Neuronal stem cell (in vitro differentiated cells): ENCODE results near the gene HS3ST6.

ENCODE experiments used
- DNase-seq: peaks from one replicate; pipeline ENCODE4 v3.0.0-alpha.2; 2013; ENCODE audit warnings: low spot score
- H2AFZ ChIP-seq: one replicate; pipeline ENCODE4 v1.6.1; 2013; ENCODE audit warnings: mild to moderate bottlenecking, low read length, inconsistent platforms
- H2AK5ac ChIP-seq: 2 replicates; pipeline ENCODE4 v1.6.1; 2013; ENCODE audit warnings: low read depth, mild to moderate bottlenecking, inconsistent platforms, low read length, moderate library complexity, mixed read lengths
- H2BK120ac ChIP-seq: 2 replicates; pipeline ENCODE4 v1.6.1; 2013; ENCODE audit warnings: low read depth, mild to moderate bottlenecking, inconsistent platforms, low read length, moderate library complexity, mixed read lengths
- H2BK12ac ChIP-seq: one replicate; pipeline ENCODE4 v1.6.1; 2013; ENCODE audit warnings: low read length, inconsistent platforms
- H2BK15ac ChIP-seq: 2 replicates; pipeline ENCODE4 v1.6.1; 2013; ENCODE audit warnings: mild to moderate bottlenecking, low read length, inconsistent platforms, mixed read lengths
- H2BK5ac ChIP-seq: one replicate; pipeline ENCODE4 v1.6.1; 2013; ENCODE audit warnings: inconsistent platforms, mild to moderate bottlenecking, low read length, moderate library complexity
- H3K14ac ChIP-seq: one replicate; pipeline ENCODE4 v1.6.1; 2013; ENCODE audit warnings: low read length, inconsistent platforms
- H3K18ac ChIP-seq: 2 replicates; pipeline ENCODE4 v1.6.1; 2013; ENCODE audit warnings: low read length, inconsistent platforms
- H3K23ac ChIP-seq: 2 replicates; pipeline ENCODE4 v1.6.1; 2013; ENCODE audit warnings: low read depth, mild to moderate bottlenecking, mixed read lengths, low read length, inconsistent platforms; ENCODE audit not compliant: poor library complexity
- H3K27ac ChIP-seq: replicated peaks from 3 replicates; pipeline ENCODE4 v1.5.1; 2013; ENCODE audit warnings: low read length, inconsistent platforms
- H3K27me3 ChIP-seq, 3 experiments: 2 replicates each; pipeline ENCODE4 v1.6.1; 2013; ENCODE audit warnings: low read length in 3 of 3, mild to moderate bottlenecking in 2 of 3, inconsistent platforms in 1 of 3, low read depth in 1 of 3, mixed read lengths in 1 of 3, moderate library complexity in 1 of 3; ENCODE audit not compliant: control insufficient read depth in 3 of 3, insufficient read depth in 3 of 3
- H3K36me3 ChIP-seq, 2 donors: replicated peaks in 1 of 2; 2 replicates each; pipeline ENCODE4 v1.6.1; 2013; ENCODE audit warnings: low read length in 2 of 2; ENCODE audit not compliant: control insufficient read depth in 2 of 2, insufficient read depth in 2 of 2
- H3K4ac ChIP-seq: 2 replicates; pipeline ENCODE4 v1.6.1; 2013; ENCODE audit warnings: inconsistent platforms, mild to moderate bottlenecking, low read length, moderate library complexity
- H3K4me1 ChIP-seq, 2 donors: 1 replicate in 1 of 2; 2 replicates in 1 of 2; pipeline ENCODE4 v1.6.1; 2013; ENCODE audit warnings: low read length in 2 of 2, low read depth in 1 of 2; ENCODE audit not compliant: control insufficient read depth in 2 of 2, insufficient read depth in 1 of 2
- H3K4me2 ChIP-seq: one replicate; pipeline ENCODE4 v1.6.1; 2013; ENCODE audit warnings: mild to moderate bottlenecking, low read length, inconsistent platforms; ENCODE audit not compliant: insufficient read depth, poor library complexity, severe bottlenecking
- H3K4me3 ChIP-seq, 2 donors: 2 replicates each; pipeline ENCODE4 v1.5.1; 2013; ENCODE audit warnings: low read length in 2 of 2, mild to moderate bottlenecking in 2 of 2, inconsistent platforms in 1 of 2, moderate library complexity in 1 of 2
- H3K79me1 ChIP-seq: one replicate; pipeline ENCODE4 v1.6.1; 2013; ENCODE audit warnings: low read depth, mild to moderate bottlenecking, inconsistent platforms, low read length, moderate library complexity
- H3K9ac ChIP-seq: one replicate; pipeline ENCODE4 v1.6.1; 2013; ENCODE audit warnings: mild to moderate bottlenecking, low read depth, low read length, inconsistent platforms; ENCODE audit not compliant: poor library complexity
- H3K9me3 ChIP-seq, 2 donors: replicated peaks in 1 of 2; 2 replicates each; pipeline versions ENCODE3 to v1.6.1; 2013; ENCODE audit warnings: low read length in 2 of 2, mild to moderate bottlenecking in 2 of 2, inconsistent platforms in 1 of 2, low read depth in 1 of 2, mixed read lengths in 1 of 2, moderate library complexity in 1 of 2; ENCODE audit not compliant: control insufficient read depth in 2 of 2, insufficient read depth in 1 of 2
- H4K8ac ChIP-seq: one replicate; pipeline ENCODE4 v1.6.1; 2013; ENCODE audit warnings: low read depth, mild to moderate bottlenecking, inconsistent platforms, low read length, moderate library complexity
- H4K91ac ChIP-seq: one replicate; pipeline ENCODE4 v1.6.1; 2013; ENCODE audit warnings: low read length, low read depth, mild to moderate bottlenecking, inconsistent platforms; ENCODE audit not compliant: poor library complexity
- WGBS, 2 donors: extraction: QIAGEN DNeasy Blood & Tissue Kit; methylation state at CpG; one replicate each; pipeline ENCODE4 v1.1.7; 2013; ENCODE audit warnings: missing lambda C conversion rate in 2 of 2, mixed read lengths in 1 of 2; ENCODE audit not compliant: insufficient read length in 2 of 2, insufficient replicate concordance in 1 of 2; ENCODE audit errors: extremely low coverage in 2 of 2; 5-methylcytosine and 5-hydroxymethylcytosine counted together

The HS3ST6 gene

GRCh38 chr16:1895949-1896675 is 22.1 kb downstream of the HS3ST6 start:
- peaks cover 3% of the 10 kb centered on the region for H3K79me1 ChIP-seq
- no peak overlapping the region for H3K4me3 ChIP-seq
- no peaks in the 10 kb centered on the region for H3K36me3 ChIP-seq
- no peak overlapping the region for H2BK120ac ChIP-seq
- no peak overlapping the region for H3K27ac ChIP-seq
- H3K4ac ChIP-seq: no peak overlapping the region
- H2BK5ac ChIP-seq: no peak overlapping the region
- no peak overlapping the region for H2BK12ac ChIP-seq
- no peaks in the 10 kb centered on the region for H3K9me3 ChIP-seq
- H3K9ac ChIP-seq: no peak overlapping the region
- no peak overlapping the region for H3K14ac ChIP-seq
- H2BK15ac ChIP-seq: no peak overlapping the region
- no peak overlapping the region for H4K91ac ChIP-seq
- H4K8ac ChIP-seq: no peak overlapping the region
- no CpG with 5 or more reads among the region's 27 CpGs for WGBS, 2 donors
- H3K18ac ChIP-seq: peak overlapping the region; percentile 51
- H3K4me2 ChIP-seq: no peak overlapping the region
- H3K23ac ChIP-seq: no peak overlapping the region
- H3K27me3 ChIP-seq: peaks cover 0 to 46% (median 0%) of the 10 kb centered on the region in 3 experiments
- no peak overlapping the region for H2AFZ ChIP-seq
- peaks cover 0 to 2% of the 10 kb centered on the region in 2 donors for H3K4me1 ChIP-seq
- peak overlapping the region; percentile 68 for H2AK5ac ChIP-seq
- DNase-seq: no peak

DNA sequence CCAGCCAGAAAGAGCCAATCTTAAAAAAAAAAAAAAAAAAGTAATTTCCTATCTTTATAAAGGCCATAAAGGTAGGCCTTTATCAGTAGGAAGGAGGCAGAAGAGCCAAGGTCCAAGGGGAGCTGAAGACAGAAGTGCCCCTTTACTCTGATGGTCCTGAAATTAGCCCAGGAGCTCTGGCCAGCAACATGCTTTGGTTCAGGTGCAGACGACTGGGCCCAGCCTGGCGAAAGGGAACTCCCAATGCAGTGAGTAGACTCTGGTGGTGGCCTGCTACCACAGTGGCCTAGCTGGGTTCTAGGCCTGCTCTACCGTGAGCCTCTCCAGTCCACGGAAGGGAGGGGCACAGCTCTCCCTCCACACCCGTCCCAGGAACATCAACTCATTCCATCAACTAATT is 23.1 kb downstream of the HS3ST6 start:
- no peak overlapping the region for H4K8ac ChIP-seq

GRCh38 chr16:1890708-1891050 is 27.5 kb downstream of the HS3ST6 start:
- Histone ChIP-seq H3K9ac (no peak overlapping the region), H3K9me3 (no peaks in the 10 kb centered on the region), H3K4me2 (no peak overlapping the region), H2BK5ac (no peak overlapping the region), H3K27ac (no peak overlapping the region), H4K91ac (no peak overlapping the region), H3K4me3 (no peak overlapping the region), H2AFZ (no peak overlapping the region), H3K18ac (no peak overlapping the region), H3K36me3 (no peaks in the 10 kb centered on the region), H3K4me1 (peaks cover 0 to 2% of the 10 kb centered on the region in 2 donors), H2BK120ac (no peak overlapping the region), H2AK5ac (no peak overlapping the region), H3K27me3 (peaks cover 0 to 26% (median 0%) of the 10 kb centered on the region in 3 experiments), H4K8ac (no peak overlapping the region), H3K4ac (no peak overlapping the region), H3K14ac (no peak overlapping the region), H2BK12ac (no peak overlapping the region), H2BK15ac (no peak overlapping the region), H3K79me1 (no peaks in the 10 kb centered on the region), H3K23ac (no peak overlapping the region)
- no CpG with 5 or more reads among the region's 4 CpGs for WGBS, 2 donors
- DNase-seq: no peak

More for the DNA sequence above, 23.1 kb downstream of the HS3ST6 start:
- Histone ChIP-seq H3K9ac (peak overlapping the region; percentile 30), H2BK12ac (no peak overlapping the region), H2AK5ac (no peak overlapping the region), H4K91ac (no peak overlapping the region), H2BK15ac (no peak overlapping the region), H3K4me2 (no peak overlapping the region), H3K27ac (no peak overlapping the region), H3K4me3 (no peak overlapping the region), H3K9me3 (no peaks in the 10 kb centered on the region), H3K36me3 (no peaks in the 10 kb centered on the region), H2BK120ac (no peak overlapping the region), H3K23ac (no peak overlapping the region), H3K4me1 (peaks cover 0 to 2% of the 10 kb centered on the region in 2 donors), H3K4ac (no peak overlapping the region), H3K27me3 (peaks cover 0 to 48% (median 0%) of the 10 kb centered on the region in 3 experiments), H2AFZ (no peak overlapping the region), H3K14ac (no peak overlapping the region), H3K18ac (no peak overlapping the region), H3K79me1 (no peaks in the 10 kb centered on the region), H2BK5ac (no peak overlapping the region)
- WGBS, 2 donors: no CpG with 5 or more reads among the region's 5 CpGs
- no peak for DNase-seq

- H2AFZ ChIP-seq: no peak overlapping the region
- no peak overlapping the region for H4K91ac ChIP-seq
- DNase-seq: no peak
- no peaks in the 10 kb centered on the region for H3K9me3 ChIP-seq
- no peak overlapping the region for H3K27ac ChIP-seq
- H3K18ac ChIP-seq: no peak overlapping the region
- H2BK120ac ChIP-seq: no peak overlapping the region
- no peak overlapping the region for H3K4me3 ChIP-seq
- no peak overlapping the region for H2BK15ac ChIP-seq
- H3K36me3 ChIP-seq: no peaks in the 10 kb centered on the region
- no peak overlapping the region for H4K8ac ChIP-seq
- H3K14ac ChIP-seq: no peak overlapping the region
- no peak overlapping the region for H3K4ac ChIP-seq
- H2AK5ac ChIP-seq: no peak overlapping the region
- peaks cover 0 to 23% (median 0%) of the 10 kb centered on the region in 3 experiments for H3K27me3 ChIP-seq
- WGBS, 2 donors: no CpG with 5 or more reads among the region's 16 CpGs
- H3K4me2 ChIP-seq: no peak overlapping the region
- H3K23ac ChIP-seq: no peak overlapping the region
- peaks cover 0 to 2% of the 10 kb centered on the region in 2 donors for H3K4me1 ChIP-seq
- no peak overlapping the region for H2BK12ac ChIP-seq
- H3K9ac ChIP-seq: no peak overlapping the region
- no peaks in the 10 kb centered on the region for H3K79me1 ChIP-seq
- no peak overlapping the region for H2BK5ac ChIP-seq
These were observed 28.0 kb downstream of the HS3ST6 start for GRCh38 chr16:1890024-1890707.
